MCF 10A (cell line): ENCODE data around the gene CALHM4. TPM values are rescaled to one million over a fixed set of nuclear protein-coding genes. Genes with fewer than 3 reads are reported as not detected.

Experiments
- Bru-seq: library from RNA; stranded (reverse); fragments of 400-500 nt; gene quantifications from one replicate; lab custom pipeline; 2021; lab: Mats Ljungman, UMichigan
- BruChase-seq, 2 experiments: library from RNA; stranded (reverse); fragments of 400-500 nt; gene quantifications; one replicate each; lab custom pipeline; 2021; lab: Mats Ljungman, UMichigan
- BruUV-seq: library from RNA; stranded (reverse); fragments of 400-500 nt; replicated peaks from 2 replicates; lab custom pipeline; 2021; lab: Mats Ljungman, UMichigan
- CTCF ChIA-PET: fragments of 300-600 bp; sonication (Branson Sonifier 250); formaldehyde crosslinking; extraction: SDS; loops from one replicate; lab custom pipeline; 2021; ENCODE audit warnings: antibody characterized with exemption, inconsistent platforms; lab: Yijun Ruan, JAX
- POLR2A ChIA-PET: fragments of 300-600, 350-650 bp; sonication (Branson Sonifier 250); formaldehyde crosslinking; extraction: SDS; loops from one replicate; lab custom pipeline; 2020; ENCODE audit warnings: antibody characterized with exemption, inconsistent platforms; lab: Yijun Ruan, JAX
- DNase-seq: peaks from one replicate; pipeline ENCODE4 v3.0.0-alpha.2; 2018; ENCODE audit not compliant: unreplicated experiment
- H3K27ac Mint-ChIP-seq: one replicate; pipeline ENCODE4 v1.8.0; 2022; ENCODE audit warnings: mild to moderate bottlenecking, low read depth, mixed read lengths; ENCODE audit not compliant: unreplicated experiment
- H3K27me3 Mint-ChIP-seq: one replicate; pipeline ENCODE4 v1.8.0; 2022; ENCODE audit warnings: mixed read lengths; ENCODE audit not compliant: insufficient read depth, unreplicated experiment
- H3K36me3 Mint-ChIP-seq: one replicate; pipeline ENCODE4 v1.8.0; 2022; ENCODE audit warnings: mild to moderate bottlenecking, moderate library complexity, mixed read lengths; ENCODE audit not compliant: insufficient read depth, unreplicated experiment
- H3K4me1 Mint-ChIP-seq: one replicate; pipeline ENCODE4 v1.8.0; 2022; ENCODE audit warnings: mixed read lengths; ENCODE audit not compliant: insufficient read depth, unreplicated experiment
- H3K4me3 Mint-ChIP-seq: one replicate; pipeline ENCODE4 v1.8.0; 2022; ENCODE audit warnings: mild to moderate bottlenecking, moderate library complexity, mixed read lengths; ENCODE audit not compliant: unreplicated experiment
- H3K9me3 Mint-ChIP-seq: one replicate; pipeline ENCODE4 v1.8.0; 2022; ENCODE audit warnings: mixed read lengths; ENCODE audit not compliant: unreplicated experiment
- intact Hi-C: fragments of 100-400 bp; cut with micrococcal nuclease; formaldehyde crosslinking; loops from 2 replicates; pipeline ENCODE4 v1.14.1; 2022
- long read RNA-seq: library from polyadenylated mRNA; stranded (forward); transcript quantifications from one replicate; pipeline ENCODE4 v2.0.0, GENCODE V29; 2022
- total RNA-seq: library from RNA; stranded (reverse); gene quantifications from 2 replicates; pipeline ENCODE4 v1.2.3, GENCODE V29; 2022
- TF ChIP-seq, protein P1 (sequence below): fragments of 200-600 bp; IDR thresholded peaks from one replicate; pipeline ENCODE4 v1.8.0; 2022; ENCODE audit warnings: antibody characterized with exemption, mild to moderate bottlenecking; ENCODE audit not compliant: unreplicated experiment

Gene CALHM4
- total RNA-seq (not detected in 2 replicates), Bru-seq, nascent RNA (not detected), BruChase-seq, experiment 1, labeled RNA remaining after a 6-hour chase (percentile 11 among the genes with signal in this experiment), BruChase-seq, experiment 2, labeled RNA remaining after a 2-hour chase (percentile 12 among the genes with signal in this experiment)
- long read RNA-seq = 0 reads

GRCh38 chr6:116553451-116553850, at the start of gene CALHM4:
Gene CALHM4, plus strand, starts transcription at chr6:116553751. Its CDS starts 43 bp downstream, at chr6:116553794.
- Mint-ChIP-seq H3K4me1 (peaks cover 13% of the 10 kb centered on the region), H3K36me3 (no peaks in the 10 kb centered on the region), H3K27ac (no peak within 1 kb of the TSS), H3K4me3 (no peak within 1 kb of the TSS), H3K27me3 (no peaks in the 10 kb centered on the region), H3K9me3 (no peaks in the 10 kb centered on the region)
- DNase-seq = no peak
- BruUV-seq = no TSS peak
- CTCF ChIA-PET = interaction anchor here (0.6 to 1.3 kb wide), 7 partner anchors 9 to 284 kb away, joined by 3 to 12 read pairs (median 3); no protein-coding TSS in a partner anchor
- intact Hi-C loops = no loop called here
- TF ChIP-seq, protein P1, sequence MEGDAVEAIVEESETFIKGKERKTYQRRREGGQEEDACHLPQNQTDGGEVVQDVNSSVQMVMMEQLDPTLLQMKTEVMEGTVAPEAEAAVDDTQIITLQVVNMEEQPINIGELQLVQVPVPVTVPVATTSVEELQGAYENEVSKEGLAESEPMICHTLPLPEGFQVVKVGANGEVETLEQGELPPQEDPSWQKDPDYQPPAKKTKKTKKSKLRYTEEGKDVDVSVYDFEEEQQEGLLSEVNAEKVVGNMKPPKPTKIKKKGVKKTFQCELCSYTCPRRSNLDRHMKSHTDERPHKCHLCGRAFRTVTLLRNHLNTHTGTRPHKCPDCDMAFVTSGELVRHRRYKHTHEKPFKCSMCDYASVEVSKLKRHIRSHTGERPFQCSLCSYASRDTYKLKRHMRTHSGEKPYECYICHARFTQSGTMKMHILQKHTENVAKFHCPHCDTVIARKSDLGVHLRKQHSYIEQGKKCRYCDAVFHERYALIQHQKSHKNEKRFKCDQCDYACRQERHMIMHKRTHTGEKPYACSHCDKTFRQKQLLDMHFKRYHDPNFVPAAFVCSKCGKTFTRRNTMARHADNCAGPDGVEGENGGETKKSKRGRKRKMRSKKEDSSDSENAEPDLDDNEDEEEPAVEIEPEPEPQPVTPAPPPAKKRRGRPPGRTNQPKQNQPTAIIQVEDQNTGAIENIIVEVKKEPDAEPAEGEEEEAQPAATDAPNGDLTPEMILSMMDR = no peak
- POLR2A ChIA-PET = interaction anchor here (1.6 kb wide), 1 partner anchor 11 kb away, joined by 4 read pairs; no protein-coding TSS in a partner anchor

- intact Hi-C loops = no loop called here
- H3K9me3 Mint-ChIP-seq = peaks cover 2% of the 10 kb centered on the region
- DNase-seq = peak; percentile 35
- no peak overlapping the region for H3K4me3 Mint-ChIP-seq
- TF ChIP-seq, protein P1 = no peak
- H3K27me3 Mint-ChIP-seq = no peaks in the 10 kb centered on the region
- H3K4me1 Mint-ChIP-seq = no peaks in the 10 kb centered on the region
- H3K36me3 Mint-ChIP-seq = no peaks in the 10 kb centered on the region
- ChIA-PET CTCF (interaction anchor here (1.0 to 1.1 kb wide), 3 partner anchors 8 to 189 kb away, joined by 3 to 4 read pairs (median 4); no protein-coding TSS in a partner anchor), POLR2A (interaction anchor here (0.6 to 1.3 kb wide), 3 partner anchors 15 to 602 kb away, joined by 3 to 4 read pairs (median 3); partner anchors contain the start of gene TSPYL1)
- H3K27ac Mint-ChIP-seq = no peak overlapping the region
- no TSS peak for BruUV-seq
Measured at GRCh38 chr6:116507324-116507723, 46.2 kb upstream of the CALHM4 start.

DNA sequence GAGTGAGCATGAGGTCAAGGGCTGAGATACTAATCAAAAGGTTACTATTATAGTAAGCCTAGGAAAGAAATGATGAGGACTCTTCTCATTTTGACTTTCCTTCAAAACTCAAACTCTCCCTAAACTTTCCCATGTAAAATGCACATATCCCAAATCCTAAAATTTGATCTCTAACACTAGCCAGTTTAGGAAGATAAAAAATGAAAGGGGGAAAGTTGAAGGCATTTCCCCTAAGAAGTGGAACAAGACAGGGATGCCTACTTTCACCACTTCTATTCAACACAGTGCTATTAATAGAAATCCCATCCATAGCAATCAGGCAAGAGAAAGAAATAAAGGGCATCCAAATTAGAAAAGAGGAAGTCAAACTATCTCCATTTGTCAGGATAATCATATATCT, 45.0 kb upstream of the CALHM4 start:
- Mint-ChIP-seq H3K4me3 (no peak overlapping the region), H3K27ac (no peak overlapping the region), H3K4me1 (peaks cover 4% of the 10 kb centered on the region), H3K36me3 (no peaks in the 10 kb centered on the region), H3K9me3 (no peaks in the 10 kb centered on the region), H3K27me3 (no peaks in the 10 kb centered on the region)
- no TSS peak for BruUV-seq
- ChIA-PET CTCF (no interaction called here), POLR2A (no interaction called here)
- no peak for DNase-seq
- TF ChIP-seq, protein P1 = no peak
- intact Hi-C loops = no loop called here

DNA sequence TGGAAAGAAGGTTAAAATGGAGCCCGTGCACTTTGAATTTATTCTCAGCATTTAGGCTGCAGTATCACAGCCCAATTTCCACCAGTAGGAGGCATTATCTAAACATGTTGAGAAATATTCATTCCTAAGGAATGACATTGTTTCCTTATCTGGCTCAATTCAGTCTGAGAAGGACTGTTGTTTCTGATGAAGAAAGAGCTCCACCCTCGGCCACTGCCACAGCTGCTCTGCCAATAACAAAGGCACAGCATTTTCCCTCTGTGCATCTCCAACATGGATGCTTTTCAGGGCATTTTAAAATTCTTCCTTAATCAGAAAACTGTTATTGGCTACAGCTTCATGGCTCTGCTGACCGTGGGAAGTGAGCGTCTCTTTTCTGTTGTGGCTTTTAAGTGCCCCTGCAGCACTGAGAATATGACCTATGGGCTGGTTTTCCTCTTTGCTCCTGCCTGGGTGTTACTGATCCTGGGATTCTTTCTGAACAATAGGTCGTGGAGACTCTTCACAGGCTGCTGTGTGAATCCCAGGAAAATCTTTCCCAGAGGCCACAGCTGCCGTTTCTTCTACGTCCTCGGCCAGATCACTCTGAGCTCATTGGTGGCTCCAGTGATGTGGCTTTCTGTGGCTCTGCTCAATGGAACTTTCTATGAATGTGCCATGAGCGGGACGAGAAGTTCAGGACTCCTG, 42.0 kb upstream of the CALHM4 start, which contains the start of gene CALHM5:
TSS of gene CALHM5 (plus strand) at position 216 of the 687 bp plus-strand sequence. CDS start at position 274, 58 bp downstream.
- peak; percentile 75 for DNase-seq
- Mint-ChIP-seq H3K27ac (no peak within 1 kb of the TSS), H3K4me3 (no peak within 1 kb of the TSS), H3K4me1 (peaks cover 6% of the 10 kb centered on the region), H3K36me3 (no peaks in the 10 kb centered on the region), H3K9me3 (no peaks in the 10 kb centered on the region), H3K27me3 (no peaks in the 10 kb centered on the region)
- ChIA-PET CTCF (interaction anchor here (0.5 to 3.4 kb wide), 26 partner anchors 11 to 1445 kb away, joined by 3 to 14 read pairs (median 4); partner anchors contain the start of gene CALHM4), POLR2A (interaction anchor here (0.6 to 2.2 kb wide), 6 partner anchors 11 to 262 kb away, joined by 3 to 6 read pairs (median 4); partner anchors contain the start of genes RWDD1 and TSPYL4)
- TF ChIP-seq, protein P1 = peak; percentile 59
- intact Hi-C loops = loop anchor here (5.0 kb wide), 1 partner anchor 224 kb away; no protein-coding TSS in a partner anchor
- no TSS peak for BruUV-seq
